ENCODE data around the gene EPB41L3.
"Not testable (repeated sequence)": the region's sequence is repeated elsewhere in the genome, so short reads cannot be mapped to it uniquely, and the experiment has no call there.

EPB41L3 gene

GRCh38 chr18:5496305-5496704 is 47.5 kb downstream of the EPB41L3 start:
- no peak for DNase-seq (ENCODE audit: low read depth)

DNA sequence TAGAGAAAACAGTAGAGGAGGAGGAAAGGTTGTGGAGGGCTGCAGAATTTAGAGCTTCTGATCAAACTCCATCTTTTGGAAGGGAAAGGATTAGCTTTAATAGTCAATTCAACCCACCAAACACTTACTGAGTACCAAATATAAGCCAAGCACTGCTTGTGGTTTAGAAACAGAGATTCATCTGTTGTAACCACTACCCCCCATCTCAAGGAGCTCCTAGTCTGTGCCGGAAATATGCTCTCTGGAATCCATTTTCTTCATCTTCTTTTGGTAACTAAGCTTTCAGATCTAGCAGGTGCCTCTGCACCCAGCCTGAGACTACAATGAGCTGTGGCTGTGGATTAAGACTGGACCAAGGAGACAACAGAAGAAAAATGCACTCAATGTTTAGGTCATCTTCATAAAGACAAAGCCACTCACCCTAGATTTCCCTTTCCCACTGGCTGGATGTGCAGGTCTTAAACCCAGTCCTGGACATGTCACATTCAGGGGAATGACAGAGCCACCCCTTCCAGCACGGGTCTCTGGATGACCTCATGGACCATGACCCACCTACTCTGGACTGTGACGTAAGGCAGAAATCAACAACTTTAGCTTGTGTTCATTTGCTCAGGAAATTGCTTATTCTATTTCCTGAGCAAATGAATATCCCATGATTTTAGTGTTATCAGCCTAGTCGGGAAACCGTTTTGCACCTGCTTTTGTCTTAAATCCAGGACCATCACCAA is 52.9 kb downstream of the EPB41L3 start:
- no peak for DNase-seq (ENCODE audit: low read depth)

DNA sequence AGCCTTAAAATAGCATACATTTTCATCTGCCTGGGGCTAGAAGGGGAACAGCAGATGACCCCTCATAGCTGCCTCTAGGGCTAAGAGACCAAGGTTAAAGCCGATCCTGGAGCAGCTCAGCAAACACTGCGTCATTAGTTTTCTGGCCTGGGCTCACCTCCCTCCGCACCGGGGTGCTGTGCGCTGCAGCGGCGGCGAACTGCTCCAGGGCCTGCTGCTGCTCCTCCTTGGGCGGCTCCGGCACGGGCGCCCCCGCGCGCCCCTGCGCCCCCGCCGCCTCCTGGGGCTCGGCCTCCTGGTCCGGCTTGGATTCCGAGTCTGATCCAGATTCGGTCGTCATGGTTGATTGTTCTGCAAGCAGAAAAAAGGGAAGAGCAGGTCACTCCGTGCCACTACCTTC is 55.0 kb downstream of the EPB41L3 start:
- no peak for DNase-seq (ENCODE audit: low read depth)

- not testable (repeated sequence) for DNase-seq (ENCODE audit: low read depth)
Observed at GRCh38 chr18:5488044-5488443, 55.8 kb downstream of the EPB41L3 start.

DNA sequence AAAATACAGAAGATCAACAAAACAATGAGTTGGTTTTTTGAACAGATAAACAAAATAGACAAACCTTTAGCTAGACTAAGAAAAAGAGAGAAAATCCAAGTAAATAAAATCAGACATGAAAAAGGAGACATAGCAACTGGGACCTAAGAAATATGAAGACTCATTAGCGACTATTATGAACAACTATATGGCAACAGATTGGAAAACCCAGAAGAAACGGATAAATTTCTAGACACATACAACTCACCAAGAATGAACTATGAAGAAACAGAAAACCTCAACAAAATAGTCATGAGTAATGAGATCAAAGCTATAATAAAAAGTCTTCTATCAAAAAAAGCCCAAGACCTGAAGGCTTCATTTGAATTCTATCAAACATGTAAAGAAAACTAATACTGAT is 59.3 kb downstream of the EPB41L3 start:
- no peak for DNase-seq (ENCODE audit: low read depth)

- DNase-seq (ENCODE audit: low read depth) = no peak
Observed at GRCh38 chr18:5481621-5482020, 62.2 kb downstream of the EPB41L3 start.

- DNase-seq (ENCODE audit: low read depth) = no peak
Observed at GRCh38 chr18:5478261-5478660, 65.5 kb downstream of the EPB41L3 start.

GRCh38 chr18:5476961-5477800 is 66.6 kb downstream of the EPB41L3 start:
- no peak for DNase-seq (ENCODE audit: low read depth)

- no peak for DNase-seq (ENCODE audit: low read depth)
Observed at GRCh38 chr18:5475267-5475666, 68.5 kb downstream of the EPB41L3 start.

GRCh38 chr18:5469340-5469739 is 74.5 kb downstream of the EPB41L3 start:
- DNase-seq (ENCODE audit: low read depth) = no peak

DNA sequence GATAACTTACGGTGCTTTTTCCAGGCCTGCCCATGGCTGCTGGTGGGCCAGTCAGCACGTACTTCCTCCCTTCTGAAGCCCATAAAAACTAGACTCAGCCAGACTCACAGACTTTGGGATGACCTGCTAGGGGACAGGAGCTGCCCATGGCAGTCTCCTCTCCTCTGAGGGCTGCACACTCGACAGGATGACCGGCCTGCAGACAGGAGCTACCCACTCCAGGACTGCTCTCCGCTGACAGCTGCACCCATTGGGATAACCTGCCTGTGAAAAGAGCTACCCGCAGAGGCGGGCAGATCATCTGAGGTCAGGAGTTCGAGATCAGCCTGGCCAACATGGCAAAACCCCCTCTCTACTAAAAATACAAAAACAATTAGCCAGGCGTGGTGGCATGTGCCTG is 75.4 kb downstream of the EPB41L3 start:
- no peak for DNase-seq (ENCODE audit: low read depth)

DNA sequence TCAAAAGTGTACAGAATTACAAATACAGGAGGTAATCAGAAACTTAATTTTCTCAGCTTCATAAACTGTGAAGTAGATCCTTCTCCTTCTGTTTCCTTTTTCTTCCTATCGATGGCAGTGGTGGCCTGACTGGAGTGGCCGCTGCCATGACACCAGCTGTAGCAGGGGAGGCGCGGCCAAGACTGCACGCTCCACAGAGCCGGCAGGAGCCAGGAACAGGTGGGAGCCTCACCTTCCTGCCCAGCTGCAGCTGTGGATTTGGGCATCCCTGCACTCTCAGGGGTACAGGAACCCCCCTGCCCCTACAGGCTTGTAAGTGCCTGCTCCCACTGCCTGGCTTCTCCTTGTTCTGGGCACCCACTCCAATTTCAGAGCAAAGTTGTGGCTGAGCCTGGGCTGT is 76.1 kb downstream of the EPB41L3 start:
- no peak for DNase-seq (ENCODE audit: low read depth)

GRCh38 chr18:5466256-5466655 is 77.5 kb downstream of the EPB41L3 start:
- DNase-seq (ENCODE audit: low read depth) = no peak

- DNase-seq (ENCODE audit: low read depth) = no peak
Observed at GRCh38 chr18:5464251-5464650, 79.5 kb downstream of the EPB41L3 start.

GRCh38 chr18:5463831-5464230 is 80.0 kb downstream of the EPB41L3 start:
- no peak for DNase-seq (ENCODE audit: low read depth)

- DNase-seq (ENCODE audit: low read depth) = no peak
Observed at GRCh38 chr18:5463390-5463789, 80.4 kb downstream of the EPB41L3 start.

- DNase-seq (ENCODE audit: low read depth) = no peak
Observed at GRCh38 chr18:5462227-5462626, 81.6 kb downstream of the EPB41L3 start.

DNA sequence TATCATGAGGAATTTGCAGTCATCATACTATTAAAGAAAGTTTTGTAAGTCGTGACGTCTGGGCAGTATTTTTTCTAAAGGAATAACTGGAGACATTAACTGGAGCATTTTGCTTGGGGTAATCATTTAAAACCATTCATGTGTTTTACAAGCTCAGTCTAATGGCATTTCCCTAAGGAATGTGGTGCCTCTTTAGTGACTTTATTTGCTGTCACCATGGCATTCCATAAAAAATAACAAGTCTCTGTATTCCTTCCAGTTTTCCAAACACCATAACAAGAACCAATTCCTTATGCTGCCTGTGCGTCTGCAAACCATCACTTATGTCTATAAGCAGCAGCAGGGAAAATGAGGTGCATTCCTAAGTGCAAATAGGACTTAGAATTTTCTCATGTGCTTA is 82.8 kb downstream of the EPB41L3 start:
- no peak for DNase-seq (ENCODE audit: low read depth)

DNA sequence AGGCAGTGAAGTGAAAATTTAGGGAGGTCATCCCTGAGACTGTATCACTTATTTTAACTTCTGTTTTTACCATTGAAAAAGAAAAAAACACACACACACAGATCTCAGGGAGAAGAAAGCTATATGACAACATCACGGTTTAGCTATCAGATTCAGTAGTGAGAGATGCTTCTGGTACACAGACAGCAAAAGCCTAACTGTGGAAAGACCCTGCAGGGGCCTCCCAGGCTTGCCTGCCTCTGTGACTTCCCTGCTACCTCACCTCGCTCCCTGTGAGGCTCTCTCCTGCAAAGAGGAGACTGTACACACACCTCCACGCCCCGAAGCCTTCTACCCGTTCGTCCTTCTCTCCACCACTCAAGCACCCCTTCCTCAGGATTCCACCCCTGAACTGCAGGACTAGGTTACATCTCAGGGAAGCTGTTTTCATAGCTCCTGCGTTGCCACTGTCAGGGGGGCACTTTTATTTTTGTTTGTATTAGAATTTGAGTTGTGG is 86.3 kb downstream of the EPB41L3 start:
- no peak for DNase-seq (ENCODE audit: low read depth)

- DNase-seq (ENCODE audit: low read depth) = no peak
Observed at GRCh38 chr18:5456577-5457461, 87.0 kb downstream of the EPB41L3 start.

DNA sequence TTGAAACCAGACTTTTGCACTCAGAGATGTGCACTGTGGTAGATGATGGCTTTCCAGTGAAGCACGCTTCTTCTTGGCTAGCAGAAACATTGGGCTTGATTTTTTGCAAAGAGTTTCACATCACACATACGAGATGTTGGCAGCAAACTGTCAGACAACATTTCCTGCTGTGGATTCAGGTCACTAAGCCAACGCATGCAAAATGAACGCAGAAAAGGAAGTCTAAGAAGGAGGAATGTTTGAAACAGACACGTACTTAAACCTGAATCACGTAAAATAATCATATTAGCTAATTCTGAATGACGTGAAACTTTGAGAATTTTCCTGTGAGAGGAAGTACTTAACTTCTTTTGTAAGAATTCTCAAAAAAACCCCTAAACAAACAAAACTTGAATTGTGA is 88.1 kb downstream of the EPB41L3 start:
- no peak for DNase-seq (ENCODE audit: low read depth)

DNA sequence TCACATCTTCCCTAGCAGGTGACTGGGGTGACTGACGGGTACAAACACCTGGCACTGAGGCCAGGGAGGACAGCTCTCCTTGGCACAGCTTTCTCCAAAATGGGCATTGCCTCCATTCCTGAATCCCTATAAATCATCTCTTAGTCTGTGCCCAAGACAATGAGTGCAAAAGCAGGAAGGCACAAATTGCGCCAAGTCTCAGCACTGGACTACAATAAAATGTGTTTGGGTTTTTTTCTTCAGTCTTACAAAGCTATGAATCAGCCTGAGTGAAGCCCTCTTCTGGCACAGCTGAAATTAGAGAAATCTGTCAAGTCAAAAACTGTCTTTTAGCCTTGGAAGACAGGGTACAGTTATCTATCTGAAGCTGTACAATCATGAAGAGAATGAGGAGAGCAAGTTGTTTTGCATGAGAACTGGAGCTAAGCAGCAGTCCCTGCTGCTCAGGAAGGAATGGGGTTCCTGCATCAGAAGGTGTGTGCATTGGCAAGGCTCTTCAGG is 90.8 kb downstream of the EPB41L3 start:
- DNase-seq (ENCODE audit: low read depth) = no peak
